ENCODE data around the gene ZMYND11.

- TF ChIP-seq CTCF (IDR thresholded peaks at IDR 0.05) = no peak
- TF ChIP-seq POLR2A (IDR thresholded peaks at IDR 0.05) = no peak
These were observed 7.1 kb downstream of the ZMYND11 start for GRCh38 chr10:142371-142770.
